Caco-2 (cell line): ENCODE results near the gene P2RX7. TPM values are rescaled to one million over a fixed set of nuclear protein-coding genes. Genes with fewer than 3 reads are reported as not detected.

Source experiments
- BruUV-seq: library from RNA; stranded (reverse); fragments of 400-500 nt; replicated peaks from 2 replicates; lab custom pipeline; 2021; lab: Mats Ljungman, UMichigan
- CTCF ChIA-PET: fragments of 300-600 bp; sonication (Branson Sonifier 250); formaldehyde crosslinking; loops from one replicate; lab custom pipeline; 2022; ENCODE audit warnings: antibody characterized with exemption; lab: Charles Lee
- POLR2A ChIA-PET: fragments of 300-600 bp; sonication (Branson Sonifier 250); formaldehyde crosslinking; loops from one replicate; lab custom pipeline; 2022; ENCODE audit warnings: antibody characterized with exemption; lab: Charles Lee
- DNase-seq, 2 experiments: peaks; one replicate each; pipeline versions ENCODE4 v3.0.0 to v3.0.0-alpha.2; 2020 to 2022
- H3K27me3 ChIP-seq: replicated peaks from 2 replicates; pipeline ENCODE4 v1.6.0; 2011; ENCODE audit warnings: low read length; ENCODE audit not compliant: control insufficient read depth, insufficient read depth
- H3K36me3 ChIP-seq: 2 replicates; pipeline ENCODE4 v1.5.1; 2011; ENCODE audit warnings: low read length; ENCODE audit not compliant: control insufficient read depth, insufficient read depth
- H3K4me1 ChIP-seq: fragments of 250-450 bp; sonication (Bioruptor Pico); 2 replicates; pipeline ENCODE4 v1.5.1; 2020; ENCODE audit warnings: mild to moderate bottlenecking
- H3K4me3 ChIP-seq: 2 replicates; pipeline ENCODE4 v1.5.1; 2011; ENCODE audit warnings: low read depth, mild to moderate bottlenecking, control low read depth, low read length
- H3K9me3 ChIP-seq: fragments of 250-450 bp; sonication (Bioruptor Pico); 2 replicates; pipeline ENCODE4 v1.5.1; 2020; ENCODE audit warnings: mild to moderate bottlenecking, moderate library complexity
- H3K27ac Mint-ChIP-seq: one replicate; pipeline ENCODE4 v1.8.0; 2022; ENCODE audit warnings: mixed read lengths; ENCODE audit not compliant: unreplicated experiment
- H3K27me3 Mint-ChIP-seq: one replicate; pipeline ENCODE4 v1.8.0; 2022; ENCODE audit warnings: mixed read lengths; ENCODE audit not compliant: insufficient read depth, unreplicated experiment
- H3K36me3 Mint-ChIP-seq: one replicate; pipeline ENCODE4 v1.8.0; 2022; ENCODE audit warnings: mild to moderate bottlenecking, mixed read lengths; ENCODE audit not compliant: insufficient read depth, unreplicated experiment
- H3K4me1 Mint-ChIP-seq: one replicate; pipeline ENCODE4 v1.8.0; 2022; ENCODE audit warnings: low read depth, mixed read lengths; ENCODE audit not compliant: unreplicated experiment
- H3K4me3 Mint-ChIP-seq: one replicate; pipeline ENCODE4 v1.8.0; 2022; ENCODE audit warnings: mild to moderate bottlenecking, moderate library complexity, mixed read lengths; ENCODE audit not compliant: unreplicated experiment
- H3K9me3 Mint-ChIP-seq: one replicate; pipeline ENCODE4 v1.8.0; 2022; ENCODE audit warnings: mixed read lengths; ENCODE audit not compliant: unreplicated experiment
- CTCF ChIP-seq, 2 experiments: fragments of 200-600 bp in 1 of 2; IDR thresholded peaks; 1 replicate in 1 of 2; 2 replicates in 1 of 2; pipeline versions ENCODE4 v1.5.1 to v1.8.0; 2011 to 2022; ENCODE audit warnings: antibody characterized with exemption in 1 of 2, control low read depth in 1 of 2, inconsistent platforms in 1 of 2, low read depth in 1 of 2, low read length in 1 of 2, mild to moderate bottlenecking in 1 of 2, moderate library complexity in 1 of 2; ENCODE audit not compliant: insufficient read depth in 1 of 2, severe bottlenecking in 1 of 2, unreplicated experiment in 1 of 2
- intact Hi-C: fragments of 100-400 bp; cut with micrococcal nuclease; formaldehyde crosslinking; loops from one replicate; pipeline ENCODE4 v1.10.0; 2022; ENCODE audit not compliant: unreplicated experiment
- total RNA-seq: library from RNA; stranded (reverse); gene quantifications from 2 replicates; pipeline ENCODE4 v1.2.3, GENCODE V29; 2022

The P2RX7 gene
- total RNA-seq, 1 experiment from 2014 or later: not detected

DNA sequence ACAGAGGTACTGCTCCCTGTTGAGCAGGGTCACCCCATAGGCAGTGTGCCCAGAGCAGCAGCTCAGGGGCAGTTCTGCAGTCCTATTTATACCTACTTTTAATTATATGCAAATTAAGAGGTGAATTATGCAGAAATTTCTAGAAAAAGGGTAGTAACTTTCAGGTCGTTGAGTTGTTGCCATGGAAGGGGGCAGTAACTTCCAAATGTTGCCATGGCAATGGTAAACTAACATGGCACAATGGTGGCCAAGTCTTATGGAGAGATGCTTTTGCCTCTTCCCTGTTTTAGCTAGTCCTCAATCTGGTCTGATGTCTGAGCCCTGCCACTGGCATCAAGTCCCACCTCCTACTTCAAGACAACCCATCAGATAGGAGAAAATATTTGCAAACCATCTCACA lies 30.4 kb upstream of the P2RX7 start:
- DNase-seq: no peak
- H3K4me1 Mint-ChIP-seq: no peaks in the 10 kb centered on the region
- TF ChIP-seq CTCF (IDR thresholded peaks at IDR 0.05; ENCODE audit: insufficient read depth in 1 of 2, low read depth in 1 of 2, low read length in 1 of 2, severe bottlenecking in 1 of 2, unreplicated experiment in 1 of 2): no peak
- ChIA-PET CTCF (no interaction called here), POLR2A (interaction anchor here (0.6 to 1.0 kb wide), 2 partner anchors 194 to 463 kb away, joined by 3 to 6 read pairs; partner anchors contain the start of gene CAMKK2)
- intact Hi-C loops: no loop called here
- no peaks in the 10 kb centered on the region for H3K36me3 Mint-ChIP-seq
- Histone ChIP-seq H3K27me3 (no peaks in the 10 kb centered on the region), H3K4me3 (no peak overlapping the region), H3K9me3 (peaks cover 10% of the 10 kb centered on the region), H3K36me3 (no peaks in the 10 kb centered on the region), H3K4me1 (no peaks in the 10 kb centered on the region)
- no peaks in the 10 kb centered on the region for H3K27me3 Mint-ChIP-seq
- H3K4me3 Mint-ChIP-seq: no peak overlapping the region
- no peak overlapping the region for H3K27ac Mint-ChIP-seq
- peaks cover 11% of the 10 kb centered on the region for H3K9me3 Mint-ChIP-seq
- BruUV-seq: no TSS peak

DNA sequence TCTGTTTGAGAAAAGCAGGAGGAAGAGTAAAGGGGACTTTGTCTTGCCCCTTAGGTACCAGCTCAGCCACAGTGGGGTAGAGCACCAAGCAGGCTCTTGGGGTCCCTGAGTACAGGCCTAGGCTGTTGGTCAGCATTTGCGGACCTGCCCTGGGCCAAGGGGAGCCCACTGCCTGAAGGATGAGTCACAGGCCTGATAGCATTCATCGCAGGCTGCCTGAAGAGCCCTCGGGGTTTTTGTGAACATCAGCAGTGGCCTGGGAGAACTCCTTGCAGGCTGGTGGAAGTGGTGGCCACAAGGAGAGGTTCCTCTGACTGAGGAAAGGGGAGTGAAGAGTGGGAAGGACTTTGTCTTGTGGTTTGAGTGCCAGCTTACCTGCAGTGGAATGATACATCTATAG lies 25.0 kb upstream of the P2RX7 start:
- intact Hi-C loops: no loop called here
- no peak for DNase-seq
- Mint-ChIP-seq H3K27me3 (no peaks in the 10 kb centered on the region), H3K36me3 (no peaks in the 10 kb centered on the region), H3K27ac (no peak overlapping the region), H3K9me3 (no peaks in the 10 kb centered on the region), H3K4me1 (peaks cover 6% of the 10 kb centered on the region), H3K4me3 (no peak overlapping the region)
- Histone ChIP-seq H3K4me1 (no peaks in the 10 kb centered on the region), H3K36me3 (no peaks in the 10 kb centered on the region), H3K9me3 (no peaks in the 10 kb centered on the region), H3K27me3 (no peaks in the 10 kb centered on the region), H3K4me3 (no peak overlapping the region)
- TF ChIP-seq CTCF (IDR thresholded peaks at IDR 0.05; ENCODE audit: insufficient read depth in 1 of 2, low read depth in 1 of 2, low read length in 1 of 2, severe bottlenecking in 1 of 2, unreplicated experiment in 1 of 2): no peak
- CTCF ChIA-PET: interaction anchor here (0.6 kb wide), 1 partner anchor 51 kb away, joined by 3 read pairs; no protein-coding TSS in a partner anchor
- POLR2A ChIA-PET: no interaction called here
- BruUV-seq: no TSS peak

DNA sequence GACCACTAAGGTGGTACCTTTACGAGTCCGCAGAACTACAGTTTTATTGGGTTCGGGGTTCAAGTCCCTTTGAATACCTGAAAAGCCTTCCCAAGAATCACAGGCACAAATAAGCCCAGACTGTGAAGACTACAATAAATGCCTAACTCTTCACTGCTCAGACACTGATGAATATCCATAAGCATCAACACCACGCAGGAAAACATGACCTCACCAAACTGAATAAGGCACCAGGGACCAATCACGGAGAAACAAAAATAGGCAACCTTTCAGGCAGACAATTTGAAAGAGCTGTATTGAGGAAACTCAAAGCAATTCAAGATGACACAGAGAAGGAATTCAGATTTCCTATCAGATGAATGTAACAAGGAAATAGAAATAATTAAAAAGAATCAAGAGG lies 24.2 kb upstream of the P2RX7 start:
- Histone ChIP-seq H3K9me3 (no peaks in the 10 kb centered on the region), H3K27me3 (no peaks in the 10 kb centered on the region), H3K4me1 (no peaks in the 10 kb centered on the region), H3K4me3 (no peak overlapping the region), H3K36me3 (no peaks in the 10 kb centered on the region)
- no peaks in the 10 kb centered on the region for H3K9me3 Mint-ChIP-seq
- no peak for DNase-seq
- H3K27ac Mint-ChIP-seq: no peak overlapping the region
- no peak for TF ChIP-seq CTCF (IDR thresholded peaks at IDR 0.05; ENCODE audit: insufficient read depth in 1 of 2, low read depth in 1 of 2, low read length in 1 of 2, severe bottlenecking in 1 of 2, unreplicated experiment in 1 of 2)
- ChIA-PET CTCF (interaction anchor here (0.6 to 1.1 kb wide), 2 partner anchors 52 to 168 kb away, joined by 3 to 5 read pairs; no protein-coding TSS in a partner anchor), POLR2A (interaction anchor here (0.6 kb wide), 1 partner anchor 41 kb away, joined by 3 read pairs; no protein-coding TSS in a partner anchor)
- H3K4me1 Mint-ChIP-seq: peaks cover 6% of the 10 kb centered on the region
- H3K27me3 Mint-ChIP-seq: no peaks in the 10 kb centered on the region
- H3K4me3 Mint-ChIP-seq: no peak overlapping the region
- no TSS peak for BruUV-seq
- H3K36me3 Mint-ChIP-seq: no peaks in the 10 kb centered on the region
- intact Hi-C loops: no loop called here
